ENCODE data around the gene CEP19. TPM values are rescaled to one million over a fixed set of nuclear protein-coding genes. Genes with fewer than 3 reads are reported as not detected.

The CEP19 gene
- polyA plus RNA-seq, 1 donor from 2014 or later = 43.1 TPM

DNA sequence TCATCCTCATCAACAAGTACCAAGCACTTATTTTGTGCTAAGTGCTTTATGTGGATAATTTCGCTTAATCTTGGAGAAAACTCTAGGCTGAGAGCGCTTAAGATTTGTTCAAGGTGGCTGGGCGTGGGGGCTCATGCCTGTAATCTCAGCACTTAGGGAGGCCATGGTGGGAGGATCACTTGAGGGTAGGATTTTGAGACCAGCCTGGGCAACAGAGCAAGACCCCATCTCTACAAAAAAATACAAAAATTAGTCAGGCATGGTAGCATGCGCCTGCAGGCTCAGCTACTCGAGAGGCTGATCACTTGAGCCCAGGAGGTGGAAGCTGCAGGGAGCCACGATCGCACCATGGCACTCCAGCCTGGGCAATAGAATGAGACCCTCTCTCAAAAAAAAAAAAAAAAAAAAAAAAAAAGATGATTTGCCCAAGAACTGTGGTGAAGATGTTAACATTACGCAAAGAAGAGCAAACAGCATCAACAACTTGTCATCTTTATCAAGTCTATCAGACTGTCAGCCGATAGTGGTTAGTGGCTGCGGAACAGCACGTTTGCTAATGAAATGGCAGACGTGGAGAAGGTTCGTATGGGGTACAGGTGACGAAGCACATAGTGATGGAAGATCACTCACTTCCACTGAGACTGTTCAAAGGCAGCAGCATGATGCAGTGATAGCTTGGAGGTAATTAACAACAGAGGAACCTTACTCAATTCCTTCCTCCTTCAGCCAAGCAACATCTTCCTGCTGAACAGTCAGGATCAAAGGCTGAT is 44.8 kb downstream of the CEP19 start:
- TF ChIP-seq TAF1 (IDR thresholded peaks at IDR 0.05; ENCODE audit: low read depth) = no peak
- TF ChIP-seq EZH2 (IDR thresholded peaks at IDR 0.05; ENCODE audit: borderline replicate concordance, insufficient read depth, low read length, poor library complexity, severe bottlenecking) = no peak
- TF ChIP-seq MXI1 (conservative IDR thresholded peaks at IDR 0.05; ENCODE audit: poor library complexity, severe bottlenecking) = no peak
- TF ChIP-seq RAD21 (conservative IDR thresholded peaks at IDR 0.05) = no peak
- no peak for TF ChIP-seq SMC3 (conservative IDR thresholded peaks at IDR 0.05; ENCODE audit: poor library complexity)
- TF ChIP-seq EP300 (conservative IDR thresholded peaks at IDR 0.05; ENCODE audit: poor library complexity, severe bottlenecking) = no peak
- no peak for TF ChIP-seq POLR2AphosphoS5 (IDR thresholded peaks at IDR 0.05)
- TF ChIP-seq, protein P1, sequence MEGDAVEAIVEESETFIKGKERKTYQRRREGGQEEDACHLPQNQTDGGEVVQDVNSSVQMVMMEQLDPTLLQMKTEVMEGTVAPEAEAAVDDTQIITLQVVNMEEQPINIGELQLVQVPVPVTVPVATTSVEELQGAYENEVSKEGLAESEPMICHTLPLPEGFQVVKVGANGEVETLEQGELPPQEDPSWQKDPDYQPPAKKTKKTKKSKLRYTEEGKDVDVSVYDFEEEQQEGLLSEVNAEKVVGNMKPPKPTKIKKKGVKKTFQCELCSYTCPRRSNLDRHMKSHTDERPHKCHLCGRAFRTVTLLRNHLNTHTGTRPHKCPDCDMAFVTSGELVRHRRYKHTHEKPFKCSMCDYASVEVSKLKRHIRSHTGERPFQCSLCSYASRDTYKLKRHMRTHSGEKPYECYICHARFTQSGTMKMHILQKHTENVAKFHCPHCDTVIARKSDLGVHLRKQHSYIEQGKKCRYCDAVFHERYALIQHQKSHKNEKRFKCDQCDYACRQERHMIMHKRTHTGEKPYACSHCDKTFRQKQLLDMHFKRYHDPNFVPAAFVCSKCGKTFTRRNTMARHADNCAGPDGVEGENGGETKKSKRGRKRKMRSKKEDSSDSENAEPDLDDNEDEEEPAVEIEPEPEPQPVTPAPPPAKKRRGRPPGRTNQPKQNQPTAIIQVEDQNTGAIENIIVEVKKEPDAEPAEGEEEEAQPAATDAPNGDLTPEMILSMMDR (IDR thresholded peaks at IDR 0.05; ENCODE audit: poor library complexity, severe bottlenecking) = no peak
- TF ChIP-seq, protein P2, sequence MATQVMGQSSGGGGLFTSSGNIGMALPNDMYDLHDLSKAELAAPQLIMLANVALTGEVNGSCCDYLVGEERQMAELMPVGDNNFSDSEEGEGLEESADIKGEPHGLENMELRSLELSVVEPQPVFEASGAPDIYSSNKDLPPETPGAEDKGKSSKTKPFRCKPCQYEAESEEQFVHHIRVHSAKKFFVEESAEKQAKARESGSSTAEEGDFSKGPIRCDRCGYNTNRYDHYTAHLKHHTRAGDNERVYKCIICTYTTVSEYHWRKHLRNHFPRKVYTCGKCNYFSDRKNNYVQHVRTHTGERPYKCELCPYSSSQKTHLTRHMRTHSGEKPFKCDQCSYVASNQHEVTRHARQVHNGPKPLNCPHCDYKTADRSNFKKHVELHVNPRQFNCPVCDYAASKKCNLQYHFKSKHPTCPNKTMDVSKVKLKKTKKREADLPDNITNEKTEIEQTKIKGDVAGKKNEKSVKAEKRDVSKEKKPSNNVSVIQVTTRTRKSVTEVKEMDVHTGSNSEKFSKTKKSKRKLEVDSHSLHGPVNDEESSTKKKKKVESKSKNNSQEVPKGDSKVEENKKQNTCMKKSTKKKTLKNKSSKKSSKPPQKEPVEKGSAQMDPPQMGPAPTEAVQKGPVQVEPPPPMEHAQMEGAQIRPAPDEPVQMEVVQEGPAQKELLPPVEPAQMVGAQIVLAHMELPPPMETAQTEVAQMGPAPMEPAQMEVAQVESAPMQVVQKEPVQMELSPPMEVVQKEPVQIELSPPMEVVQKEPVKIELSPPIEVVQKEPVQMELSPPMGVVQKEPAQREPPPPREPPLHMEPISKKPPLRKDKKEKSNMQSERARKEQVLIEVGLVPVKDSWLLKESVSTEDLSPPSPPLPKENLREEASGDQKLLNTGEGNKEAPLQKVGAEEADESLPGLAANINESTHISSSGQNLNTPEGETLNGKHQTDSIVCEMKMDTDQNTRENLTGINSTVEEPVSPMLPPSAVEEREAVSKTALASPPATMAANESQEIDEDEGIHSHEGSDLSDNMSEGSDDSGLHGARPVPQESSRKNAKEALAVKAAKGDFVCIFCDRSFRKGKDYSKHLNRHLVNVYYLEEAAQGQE (IDR thresholded peaks at IDR 0.05; ENCODE audit: borderline replicate concordance) = no peak
- Histone ChIP-seq H3K36me3 (ENCODE audit: insufficient read depth, low read length) (no peaks in the 10 kb centered on the region), H4K20me1 (ENCODE audit: insufficient read depth) (no peaks in the 10 kb centered on the region), H3K9ac (ENCODE audit: low read length) (no peak overlapping the region), H3K9me2 (ENCODE audit: insufficient read depth, low read length) (no peaks in the 10 kb centered on the region), H3K27ac (ENCODE audit: low read length) (no peak overlapping the region), H3F3A (ENCODE audit: insufficient read depth, low read length, poor library complexity, severe bottlenecking) (no peaks in the 10 kb centered on the region), H3K4me2 (ENCODE audit: low read length) (no peak overlapping the region), H3K4me3 (ENCODE audit: low read length) (no peak overlapping the region), H3K9me3 (ENCODE audit: low read length) (no peaks in the 10 kb centered on the region), H2AFZ (ENCODE audit: low read depth, low read length) (no peak overlapping the region), H3K79me2 (replicated peaks; ENCODE audit: insufficient read depth, low read length) (no peaks in the 10 kb centered on the region), H3K27me3 (ENCODE audit: insufficient read depth, low read depth, low read length) (no peaks in the 10 kb centered on the region)

DNA sequence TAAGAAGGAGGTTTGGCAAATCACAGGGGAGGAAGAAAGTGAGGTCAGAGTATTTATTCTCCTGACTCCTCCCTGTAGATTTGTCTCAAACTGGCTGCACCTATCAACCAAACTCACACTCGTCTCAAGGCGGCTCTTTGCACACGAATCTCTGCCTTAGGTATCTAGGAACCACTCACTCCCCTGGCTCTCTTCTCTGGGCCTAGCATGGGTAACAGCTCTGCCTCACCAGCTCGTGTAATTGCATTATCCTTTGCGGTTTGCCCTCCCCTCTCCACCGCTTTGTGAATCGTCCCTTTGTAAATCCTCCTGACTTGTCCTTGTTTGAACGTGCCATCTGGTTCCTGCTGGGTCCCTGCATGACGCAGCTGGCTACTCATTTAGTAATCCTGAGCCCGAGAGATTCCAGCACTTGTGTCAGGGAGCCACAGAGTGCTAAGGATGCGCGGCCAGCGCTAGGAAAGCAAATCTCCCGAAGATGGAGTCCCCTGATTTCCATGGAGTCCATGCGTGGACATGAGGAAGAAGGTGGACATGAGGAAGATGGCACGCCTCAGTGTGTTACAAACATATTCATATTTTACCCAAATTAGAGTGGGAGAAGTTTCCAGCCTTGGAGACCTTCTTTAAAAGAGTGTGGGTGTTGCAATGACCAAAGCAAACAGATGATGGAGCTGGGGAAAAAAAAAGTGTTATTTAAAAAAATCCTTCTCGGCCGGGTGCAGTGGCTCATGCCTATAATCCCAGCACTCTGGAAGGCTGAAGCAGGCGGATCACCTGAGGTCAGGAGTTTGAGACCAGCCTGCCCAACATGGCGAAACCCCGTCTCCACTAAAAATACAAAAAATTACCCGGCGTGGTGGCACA is 45.8 kb downstream of the CEP19 start:
- Histone ChIP-seq H3K36me3 (ENCODE audit: insufficient read depth, low read length) (no peaks in the 10 kb centered on the region), H3K4me2 (ENCODE audit: low read length) (peak overlapping the region; percentile 4), H3K4me3 (ENCODE audit: low read length) (no peak overlapping the region), H4K20me1 (ENCODE audit: insufficient read depth) (no peaks in the 10 kb centered on the region), H3K27me3 (ENCODE audit: insufficient read depth, low read depth, low read length) (no peaks in the 10 kb centered on the region), H3K27ac (ENCODE audit: low read length) (peak overlapping the region; percentile 34), H3K79me2 (replicated peaks; ENCODE audit: insufficient read depth, low read length) (no peaks in the 10 kb centered on the region), H3F3A (ENCODE audit: insufficient read depth, low read length, poor library complexity, severe bottlenecking) (no peaks in the 10 kb centered on the region), H3K9ac (ENCODE audit: low read length) (no peak overlapping the region), H3K9me2 (ENCODE audit: insufficient read depth, low read length) (no peaks in the 10 kb centered on the region), H3K9me3 (ENCODE audit: low read length) (no peaks in the 10 kb centered on the region), H2AFZ (ENCODE audit: low read depth, low read length) (peak overlapping the region; percentile 4)
- TF ChIP-seq EZH2 (IDR thresholded peaks at IDR 0.05; ENCODE audit: borderline replicate concordance, insufficient read depth, low read length, poor library complexity, severe bottlenecking) (no peak), TAF1 (IDR thresholded peaks at IDR 0.05; ENCODE audit: low read depth) (no peak), POLR2AphosphoS5 (IDR thresholded peaks at IDR 0.05) (no peak)
- TF ChIP-seq, protein P2 (IDR thresholded peaks at IDR 0.05; ENCODE audit: borderline replicate concordance) = no peak

Measured in neural cell (in vitro differentiated cells).